GM18505 (cell line): ENCODE results near the gene MGLL.
"Not testable (repeated sequence)": the region's sequence is repeated elsewhere in the genome, so short reads cannot be mapped to it uniquely, and the experiment has no call there.

Experiments used
- ATAC-seq: cut with Tn5 transposase; IDR thresholded peaks from one replicate; pipeline ENCODE4 v1.9.1; 2021; ENCODE audit not compliant: unreplicated experiment
- POLR2A ChIP-seq: IDR thresholded peaks from 4 replicates; pipeline ENCODE4 v1.6.1; 2011; ENCODE audit warnings: borderline replicate concordance; ENCODE audit not compliant: insufficient read depth, insufficient read length; ENCODE audit errors: extremely low read depth

Gene MGLL

DNA sequence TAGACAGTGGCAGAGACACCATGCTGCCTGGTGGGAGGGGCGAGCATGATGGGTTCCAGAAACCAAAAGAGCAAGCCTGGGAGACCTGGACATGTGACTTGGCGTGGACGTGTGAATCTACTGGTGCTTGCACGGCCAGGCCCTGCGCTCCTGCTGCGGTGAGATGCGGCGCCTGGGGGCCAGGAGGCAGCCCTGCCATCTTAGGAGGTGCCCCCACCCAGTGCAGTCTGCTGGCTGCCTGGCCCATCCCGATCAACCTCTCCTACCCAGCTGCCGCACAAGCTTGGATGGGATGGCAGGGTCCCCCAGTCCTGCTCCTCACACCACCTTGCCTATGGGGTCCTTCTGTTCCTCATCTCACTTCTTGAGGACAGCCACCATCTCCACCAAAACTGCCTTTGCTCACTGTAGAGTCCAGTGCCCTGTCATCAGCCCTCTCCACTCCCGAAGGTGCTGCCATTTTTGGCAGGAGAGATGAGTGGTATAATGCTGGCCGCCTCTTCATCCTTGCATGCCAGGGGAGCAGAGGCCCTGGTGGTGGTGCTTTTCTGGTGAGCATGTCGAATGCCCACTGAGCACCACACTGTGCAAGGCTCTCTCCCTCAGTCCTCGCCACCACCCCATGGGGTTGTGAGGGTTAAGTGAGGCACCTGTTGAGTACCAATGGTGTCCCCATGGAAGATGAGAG lies 152.6 kb downstream of the MGLL start:
- no peak for TF ChIP-seq POLR2A
- ATAC-seq: no peak

- no peak for ATAC-seq
- no peak for TF ChIP-seq POLR2A
These were observed 153.4 kb downstream of the MGLL start for GRCh38 chr3:127668906-127669305.

- ATAC-seq: no peak
- TF ChIP-seq POLR2A: no peak
These were observed 155.1 kb downstream of the MGLL start for GRCh38 chr3:127667119-127667681.

- no peak for TF ChIP-seq POLR2A
- no peak for ATAC-seq
These were observed 155.6 kb downstream of the MGLL start for GRCh38 chr3:127666676-127667075.

DNA sequence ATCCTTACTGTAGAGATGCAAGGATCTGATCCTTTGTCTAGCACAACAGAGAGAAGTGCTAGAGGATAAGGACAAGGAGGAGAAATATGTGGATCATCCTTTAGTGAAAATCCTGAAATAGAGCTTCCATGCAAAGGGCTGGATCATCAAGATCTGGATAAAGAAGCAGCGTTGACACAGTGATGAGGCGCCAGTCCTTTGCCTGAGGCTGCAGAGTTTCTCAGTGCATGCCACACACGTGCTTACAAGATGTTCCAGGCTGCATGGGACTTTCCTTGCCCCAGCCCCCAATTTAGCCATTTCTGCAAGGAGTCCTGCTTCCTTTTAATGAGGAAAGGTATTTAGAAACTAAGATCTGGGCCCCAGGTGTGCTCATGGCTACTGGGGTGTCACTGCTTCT lies 156.7 kb downstream of the MGLL start:
- no peak for TF ChIP-seq POLR2A
- ATAC-seq: no peak

DNA sequence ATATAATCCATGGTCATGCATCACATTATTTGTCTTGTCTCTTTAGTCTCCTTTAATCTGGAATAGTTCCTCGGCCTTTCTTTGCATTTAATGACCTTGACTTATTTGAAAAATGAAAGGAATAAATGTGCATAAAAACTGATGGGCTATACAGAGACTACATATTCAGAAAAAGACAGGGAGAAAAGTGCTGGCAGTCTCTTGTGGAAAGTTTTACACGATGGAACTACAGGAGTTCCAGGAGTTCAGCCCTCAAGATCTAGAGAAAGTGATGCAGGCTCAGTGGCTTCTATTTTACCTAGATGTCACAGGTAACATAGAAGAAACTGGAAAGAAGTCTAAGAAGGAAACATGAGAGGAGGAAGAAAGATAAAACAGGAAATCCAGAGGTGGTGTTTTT lies 157.2 kb downstream of the MGLL start:
- no peak for TF ChIP-seq POLR2A
- no peak for ATAC-seq

- no peak for TF ChIP-seq POLR2A
- ATAC-seq: no peak
These were observed 159.2 kb downstream of the MGLL start for GRCh38 chr3:127663151-127663550.

GRCh38 chr3:127662001-127662469 lies 160.3 kb downstream of the MGLL start:
- no peak for ATAC-seq
- no peak for TF ChIP-seq POLR2A

GRCh38 chr3:127661600-127661999 lies 160.7 kb downstream of the MGLL start:
- no peak for TF ChIP-seq POLR2A
- ATAC-seq: no peak

DNA sequence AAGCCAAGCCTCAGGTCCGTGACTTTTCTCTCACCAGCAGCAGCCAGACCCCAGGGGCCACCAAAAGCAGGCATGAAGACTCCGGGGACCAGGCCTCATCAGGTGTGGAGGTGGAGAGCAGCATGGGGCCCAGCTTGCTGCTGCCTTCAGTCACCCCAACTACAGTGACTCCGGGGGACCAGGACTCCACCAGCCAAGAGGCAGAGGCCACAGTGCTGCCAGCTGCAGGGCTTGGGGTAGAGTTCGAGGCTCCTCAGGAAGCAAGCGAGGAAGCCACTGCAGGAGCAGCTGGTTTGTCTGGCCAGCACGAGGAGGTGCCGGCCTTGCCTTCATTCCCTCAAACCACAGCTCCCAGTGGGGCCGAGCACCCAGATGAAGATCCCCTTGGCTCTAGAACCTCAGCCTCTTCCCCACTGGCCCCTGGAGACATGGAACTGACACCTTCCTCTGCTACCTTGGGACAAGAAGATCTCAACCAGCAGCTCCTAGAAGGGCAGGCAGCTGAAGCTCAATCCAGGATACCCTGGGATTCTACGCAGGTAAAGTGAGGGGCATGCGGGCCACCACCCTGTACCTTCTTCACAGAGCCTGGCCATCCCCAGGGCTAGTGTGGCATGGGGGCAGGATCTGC lies 161.6 kb downstream of the MGLL start:
- no peak for TF ChIP-seq POLR2A

GRCh38 chr3:127658234-127658633 lies 164.1 kb downstream of the MGLL start:
- ATAC-seq: no peak
- TF ChIP-seq POLR2A: no peak

More for the DNA sequence above, 161.6 kb downstream of the MGLL start:
- ATAC-seq: no peak

DNA sequence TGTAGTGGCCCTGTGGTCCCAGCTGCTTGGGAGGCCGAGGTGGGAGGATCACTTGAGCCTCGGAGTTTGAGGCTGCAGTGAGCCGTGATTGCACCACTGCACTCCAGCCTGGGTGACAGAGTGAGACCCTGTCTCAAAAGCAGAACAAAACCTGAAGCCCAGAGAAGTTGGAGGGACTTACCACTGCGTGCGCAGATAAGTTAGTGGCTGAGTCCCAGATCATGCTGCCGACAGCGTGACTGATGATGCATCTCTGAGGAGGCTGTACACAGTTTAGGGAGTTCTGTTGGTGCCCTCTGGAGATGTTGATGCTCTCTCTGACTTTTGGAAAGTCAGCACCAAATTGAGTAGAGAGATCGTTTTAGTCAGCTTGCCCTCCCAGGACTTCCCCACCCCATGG lies 165.4 kb downstream of the MGLL start:
- ATAC-seq: no peak
- no peak for TF ChIP-seq POLR2A

DNA sequence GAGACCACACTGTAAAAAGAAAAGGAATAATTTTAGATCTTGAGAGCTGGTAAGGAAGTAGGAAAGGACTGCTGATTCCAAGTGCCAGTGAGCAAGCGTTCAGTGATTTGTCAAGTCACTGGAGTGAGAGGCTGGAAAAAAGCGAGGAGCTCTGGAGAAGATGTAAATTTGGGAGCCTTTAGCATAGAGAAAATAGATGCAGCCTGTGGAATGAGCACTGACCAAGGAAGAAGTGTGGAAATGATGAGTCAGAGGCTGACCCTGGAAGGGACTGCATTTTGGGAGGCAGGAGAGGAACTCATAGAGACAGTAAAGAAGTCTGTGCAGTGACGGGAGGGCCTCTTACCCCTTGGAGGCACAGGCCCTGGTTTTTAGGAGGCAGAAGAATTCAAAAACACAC lies 166.7 kb downstream of the MGLL start:
- no peak for TF ChIP-seq POLR2A
- no peak for ATAC-seq

DNA sequence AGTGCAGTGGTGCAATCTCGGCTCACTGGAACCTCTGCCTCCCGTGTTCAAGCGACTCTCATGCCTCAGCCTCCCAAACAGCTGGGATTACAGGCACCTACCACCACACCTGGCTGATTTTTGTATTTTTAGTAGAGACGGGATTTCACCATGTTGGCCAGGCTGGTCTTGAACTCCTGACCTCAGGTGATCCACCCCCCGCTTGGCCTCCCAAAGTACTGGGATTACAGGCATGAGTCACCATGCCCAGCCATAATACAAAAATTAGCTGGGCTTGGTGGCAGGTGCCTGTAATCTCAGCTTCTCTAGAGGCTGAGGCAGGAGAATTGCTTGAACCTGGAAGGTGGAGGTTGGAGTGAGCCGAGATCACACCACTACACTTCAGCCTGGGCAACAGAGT lies 167.3 kb downstream of the MGLL start:
- not testable (repeated sequence) for ATAC-seq
